Dedifferentiated amniotic fluid mesenchymal stem cell (primary cell): ENCODE data around the gene LRFN5.
"Not testable (repeated sequence)": the region's sequence is repeated elsewhere in the genome, so short reads cannot be mapped to it uniquely, and the experiment has no call there.

ENCODE experiments used
- DNase-seq: peaks from one replicate; pipeline ENCODE4 v3.0.0-alpha.2; 2016; ENCODE audit errors: extremely low spot score

The LRFN5 gene

DNA sequence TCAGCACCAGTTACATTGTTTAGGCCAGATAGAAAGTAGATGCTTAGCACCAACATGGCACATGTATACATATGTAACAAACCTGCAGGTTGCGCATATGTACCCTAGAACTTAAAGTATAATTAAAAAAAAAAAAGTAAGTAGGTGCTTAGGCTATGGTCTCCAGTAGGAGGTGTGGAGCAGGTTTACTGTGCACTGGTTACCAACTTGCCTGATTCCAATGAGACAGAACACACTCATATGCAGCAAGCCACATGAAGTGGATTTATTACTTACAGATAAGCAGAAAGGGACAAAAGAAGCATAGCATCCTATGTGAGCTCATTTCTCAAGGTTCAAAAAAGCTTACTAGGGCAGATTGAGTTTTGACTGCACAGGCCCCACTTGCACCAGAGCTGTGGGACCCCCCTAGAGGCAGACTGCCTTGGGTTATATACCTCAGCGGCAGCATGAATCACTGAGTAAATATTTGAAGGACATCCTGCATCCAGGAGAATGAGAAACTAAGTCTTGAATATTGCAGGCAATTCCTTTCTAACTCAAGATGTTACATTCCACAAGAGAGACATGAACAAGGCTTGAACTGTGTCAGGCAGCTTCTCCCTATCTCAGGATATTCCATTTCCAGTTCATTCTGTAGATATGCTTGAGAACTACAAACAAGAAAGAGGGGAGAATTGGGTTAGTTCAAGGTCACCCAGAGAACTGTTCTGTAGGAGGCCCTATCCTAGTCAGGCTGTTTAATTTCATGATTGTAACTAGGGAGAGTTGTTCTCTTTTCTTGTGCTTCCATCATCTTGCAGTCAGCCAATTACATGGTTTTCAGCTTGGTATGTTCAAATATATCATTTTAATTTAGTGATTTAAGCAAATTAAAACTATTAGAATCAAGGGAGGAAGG lies 30.1 kb downstream of the LRFN5 start:
- DNase-seq = no peak

DNA sequence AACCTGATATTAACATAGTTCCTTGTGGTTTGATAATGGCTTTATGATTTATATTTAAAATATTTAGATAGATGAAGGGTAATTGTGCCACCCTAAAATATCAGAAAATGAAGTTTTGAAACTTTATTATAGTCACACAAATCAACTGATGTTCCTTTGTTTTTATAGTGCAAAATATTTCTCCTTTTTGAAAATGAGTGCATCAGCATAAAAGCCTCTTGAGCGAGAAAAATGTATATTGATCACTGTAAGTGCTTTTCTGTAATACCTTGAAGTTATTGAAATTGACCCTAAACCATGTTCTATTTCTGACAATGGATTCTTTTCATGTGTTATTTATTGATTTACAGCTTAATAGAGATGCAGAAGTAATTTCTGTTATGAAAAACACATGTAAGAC lies 35.0 kb downstream of the LRFN5 start:
- no peak for DNase-seq

DNA sequence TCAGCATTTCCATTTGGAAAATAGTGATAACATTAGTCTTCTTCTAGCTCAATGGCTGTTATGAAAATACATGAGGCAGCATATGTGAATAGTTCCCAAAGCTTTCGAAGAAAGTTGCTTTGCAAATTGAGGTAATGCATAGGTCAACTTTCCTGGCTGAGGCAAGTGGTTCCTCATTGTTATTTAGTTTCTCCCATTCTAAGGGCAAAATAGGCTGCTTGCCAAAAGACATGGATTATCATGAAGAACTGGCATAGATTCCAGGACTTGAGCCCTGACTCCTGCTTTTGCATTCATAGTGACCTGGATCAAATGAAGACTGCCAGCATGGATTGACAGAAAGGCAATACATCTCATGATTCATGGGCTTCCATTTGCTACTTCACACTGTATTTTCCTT lies 35.7 kb downstream of the LRFN5 start:
- no peak for DNase-seq

DNA sequence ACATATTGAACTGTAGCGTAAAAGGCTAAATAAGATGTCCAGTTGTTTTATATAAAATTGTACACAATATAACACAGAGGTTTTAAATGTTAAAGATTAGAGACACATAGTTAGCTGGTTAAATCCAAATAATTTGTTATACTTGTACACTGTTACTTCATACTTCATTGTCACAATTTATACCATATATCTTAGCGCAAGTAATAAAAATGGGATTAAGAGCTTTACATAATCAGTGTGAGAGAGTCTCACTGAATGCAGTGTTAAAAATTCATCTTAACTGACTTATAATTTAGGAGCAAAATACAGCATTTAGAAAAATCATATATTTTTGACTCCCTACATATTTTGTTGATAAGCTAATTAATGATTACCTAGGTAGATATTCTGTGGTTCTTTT lies 36.1 kb downstream of the LRFN5 start:
- no peak for DNase-seq

DNA sequence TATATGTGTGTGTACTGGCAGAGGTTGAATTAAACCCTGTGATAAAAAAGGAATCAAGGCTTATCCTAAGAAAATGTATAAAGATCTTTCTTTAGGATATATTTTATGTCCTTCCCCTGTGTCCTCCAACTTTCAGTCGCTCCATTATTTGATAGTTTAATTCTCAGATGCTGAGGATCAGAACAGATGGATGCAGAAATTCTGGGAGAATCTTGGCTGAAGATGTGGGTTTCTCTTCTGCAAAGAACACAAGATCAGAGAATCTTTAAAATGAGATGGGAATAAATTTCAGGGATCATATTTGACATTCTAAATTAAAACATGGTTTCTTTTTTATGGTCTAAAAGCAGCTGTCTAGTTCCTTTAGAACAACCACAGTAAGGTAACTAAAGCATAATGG lies 37.9 kb downstream of the LRFN5 start:
- DNase-seq = no peak

DNA sequence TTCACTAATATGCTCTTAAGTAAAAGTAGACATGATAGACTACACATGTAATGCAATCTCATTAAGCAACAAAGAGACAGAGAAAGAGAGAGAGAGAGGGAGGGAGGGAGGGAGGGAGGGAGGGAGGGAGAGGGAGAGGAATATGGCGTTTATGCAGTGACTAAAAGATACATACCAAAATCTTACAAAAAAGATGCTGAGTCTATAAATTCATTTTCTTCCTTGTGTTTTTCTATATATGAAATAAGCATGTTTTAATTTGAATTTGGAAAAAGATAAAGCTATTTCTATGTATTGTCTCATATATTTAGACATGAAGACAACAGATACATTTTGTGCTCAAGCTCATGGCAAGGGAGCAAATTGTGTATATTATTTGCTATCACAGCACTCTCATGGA lies 44.1 kb downstream of the LRFN5 start:
- no peak for DNase-seq

DNA sequence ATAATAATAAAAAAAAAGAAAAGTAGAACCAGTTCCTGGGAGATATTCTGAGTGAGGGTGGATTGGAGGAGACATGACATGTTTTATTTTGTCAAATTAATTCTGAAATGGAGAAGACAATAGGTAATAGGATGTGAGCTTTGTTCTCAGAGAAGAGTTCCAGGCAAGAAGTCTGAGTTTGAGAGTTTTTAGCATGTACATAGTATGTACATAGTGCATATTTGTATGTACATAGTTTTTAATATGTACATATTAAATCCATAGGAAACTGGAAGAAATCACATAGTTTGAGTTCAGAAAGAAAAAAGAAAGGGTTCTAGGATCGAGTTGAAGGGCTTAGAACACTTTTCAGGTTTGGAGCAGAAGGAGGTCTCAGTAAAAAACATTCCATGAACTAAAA lies 47.5 kb downstream of the LRFN5 start:
- no peak for DNase-seq

DNA sequence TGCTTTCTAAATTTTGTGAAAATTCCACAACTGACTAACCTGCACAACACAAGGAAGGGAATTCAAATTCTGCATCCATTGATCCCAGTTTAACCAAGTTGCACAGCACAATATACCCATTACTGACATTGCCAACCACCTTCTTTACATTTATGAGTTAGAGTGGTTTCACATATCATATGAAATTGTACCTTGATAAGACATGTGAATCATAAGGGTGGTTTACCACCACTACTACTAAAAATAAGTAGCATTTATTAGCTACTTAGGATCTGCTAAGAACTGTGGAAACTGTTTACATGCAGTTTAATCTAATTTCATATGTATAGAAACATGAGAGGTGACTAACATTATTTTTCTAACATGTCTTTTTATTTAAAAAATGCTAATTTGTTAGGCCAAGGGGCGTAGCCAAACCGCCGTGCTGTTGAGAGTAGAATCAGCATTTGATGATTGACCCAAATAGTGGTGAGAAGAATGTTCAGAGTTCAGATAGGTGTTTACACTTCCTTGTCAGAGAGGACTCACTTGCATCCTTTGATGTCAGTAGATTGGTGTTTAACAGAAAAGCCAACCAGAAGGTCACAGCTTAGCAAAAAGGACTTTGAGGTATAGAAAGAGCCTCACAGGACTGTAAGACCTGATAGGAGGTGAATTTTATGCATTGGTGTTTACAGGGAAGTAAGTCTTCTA lies 56.2 kb downstream of the LRFN5 start:
- no peak for DNase-seq

DNA sequence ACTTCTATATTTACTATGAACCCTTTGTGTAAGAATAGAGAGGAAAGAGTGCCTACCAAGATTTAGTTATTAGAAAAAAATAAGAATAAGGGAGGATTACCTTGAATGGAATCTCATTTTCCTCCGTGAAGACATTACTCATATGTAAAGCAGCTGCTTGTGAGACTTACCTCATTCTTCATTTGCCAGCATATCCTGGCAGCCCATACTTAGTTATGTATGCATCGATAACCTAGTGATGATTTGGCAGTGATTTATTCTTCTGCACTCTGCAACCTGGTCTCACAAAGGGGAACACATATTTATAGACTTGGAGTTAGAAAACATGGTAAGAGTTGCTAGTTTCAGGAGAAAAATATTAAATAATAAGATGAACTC lies 56.8 kb downstream of the LRFN5 start:
- no peak for DNase-seq

DNA sequence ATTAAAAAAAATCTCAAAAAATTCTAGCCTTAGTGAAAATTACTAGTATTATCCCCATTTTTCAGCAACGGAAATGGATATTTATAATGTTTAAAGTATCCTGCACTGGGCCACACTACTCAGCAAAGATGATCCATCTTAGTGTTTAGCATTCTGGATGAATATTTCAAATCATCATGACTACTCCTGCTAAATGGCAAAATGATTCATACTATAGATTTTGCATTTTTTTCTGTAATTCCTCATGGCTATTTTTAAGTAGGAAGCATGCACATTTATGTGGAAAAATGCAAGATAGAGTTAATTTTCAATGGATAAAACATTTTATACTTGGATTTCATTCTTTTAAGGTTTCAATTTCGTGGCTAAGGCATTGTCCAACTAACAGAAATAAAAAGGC lies 59.6 kb downstream of the LRFN5 start:
- no peak for DNase-seq

DNA sequence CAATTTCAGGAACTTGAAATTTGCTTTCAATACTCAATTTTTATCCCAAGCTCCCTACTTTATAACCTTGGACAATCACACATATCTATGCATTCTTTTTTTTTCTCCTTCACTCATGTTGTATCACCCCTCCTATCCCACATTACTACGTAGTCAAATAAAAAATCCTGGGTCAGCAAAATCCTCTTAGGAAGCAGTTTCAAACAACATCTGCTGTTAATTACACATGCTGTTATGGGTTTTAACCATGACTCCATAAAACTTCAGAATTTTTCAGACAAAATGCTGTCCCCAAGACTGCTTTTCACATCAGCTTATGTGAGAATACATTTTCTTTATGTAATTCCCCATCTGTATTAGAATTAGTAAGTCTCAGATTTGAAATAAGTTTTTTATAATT lies 61.7 kb downstream of the LRFN5 start:
- DNase-seq = no peak

DNA sequence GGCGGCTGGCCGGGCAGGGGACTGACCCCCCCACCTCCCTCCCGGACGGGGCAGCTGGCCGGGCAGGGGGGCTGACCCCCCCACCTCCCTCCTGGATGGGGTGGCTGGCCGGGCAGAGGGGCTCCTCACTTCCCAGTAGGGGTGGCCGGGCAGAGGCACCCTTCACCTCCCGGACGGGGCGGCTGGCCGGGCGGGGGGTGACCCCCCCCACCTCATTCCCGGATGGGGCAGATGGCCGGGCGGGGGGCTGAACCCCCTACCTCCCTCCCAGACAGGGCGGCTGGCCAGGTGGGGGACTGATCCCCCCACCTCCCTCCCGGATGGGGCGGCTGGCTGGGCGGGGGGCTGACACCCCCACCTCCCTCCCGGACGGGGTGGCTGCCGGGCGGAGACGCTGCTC lies 66.9 kb downstream of the LRFN5 start:
- DNase-seq = not testable (repeated sequence)

DNA sequence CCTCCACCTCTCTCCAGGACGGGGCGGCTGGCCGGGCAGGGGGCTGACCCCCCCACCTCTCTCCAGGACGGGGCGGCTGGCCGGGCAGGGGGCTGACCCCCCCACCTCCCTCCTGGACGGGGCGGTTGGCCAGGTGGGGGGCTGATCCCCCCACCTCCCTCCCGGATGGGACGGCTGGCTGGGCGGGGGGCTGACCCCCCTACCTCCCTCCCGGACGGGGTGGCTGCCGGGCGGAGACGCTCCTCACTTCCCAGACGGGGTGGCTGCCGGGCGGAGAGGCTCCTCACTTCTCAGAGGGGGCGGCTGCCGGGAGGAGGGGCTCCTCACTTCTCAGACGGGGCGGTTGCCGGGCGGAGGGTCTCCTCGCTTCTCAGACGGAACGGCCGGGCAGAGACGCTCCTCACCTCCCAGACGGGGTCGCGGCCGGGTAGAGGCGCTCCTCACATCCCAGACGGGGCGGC lies 67.9 kb downstream of the LRFN5 start:
- not testable (repeated sequence) for DNase-seq

DNA sequence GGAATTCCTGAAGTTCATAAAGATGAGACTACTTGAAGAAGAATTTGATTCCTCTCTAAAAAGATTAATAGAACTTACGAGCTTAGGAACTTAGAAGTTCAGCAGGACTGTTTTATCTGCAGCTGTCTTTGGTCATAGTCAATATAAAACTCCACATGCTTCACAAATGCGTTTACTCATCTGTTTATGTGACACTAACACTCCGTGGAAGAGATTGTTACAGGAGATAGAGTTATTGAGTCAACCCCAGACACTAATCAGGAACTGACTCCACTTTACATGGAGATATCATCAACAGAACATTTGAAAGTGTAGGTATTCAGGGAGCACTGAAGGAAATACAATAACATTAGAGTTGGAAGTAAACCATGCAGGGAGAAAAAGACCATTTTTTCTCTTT lies 92.8 kb downstream of the LRFN5 start:
- DNase-seq = no peak

DNA sequence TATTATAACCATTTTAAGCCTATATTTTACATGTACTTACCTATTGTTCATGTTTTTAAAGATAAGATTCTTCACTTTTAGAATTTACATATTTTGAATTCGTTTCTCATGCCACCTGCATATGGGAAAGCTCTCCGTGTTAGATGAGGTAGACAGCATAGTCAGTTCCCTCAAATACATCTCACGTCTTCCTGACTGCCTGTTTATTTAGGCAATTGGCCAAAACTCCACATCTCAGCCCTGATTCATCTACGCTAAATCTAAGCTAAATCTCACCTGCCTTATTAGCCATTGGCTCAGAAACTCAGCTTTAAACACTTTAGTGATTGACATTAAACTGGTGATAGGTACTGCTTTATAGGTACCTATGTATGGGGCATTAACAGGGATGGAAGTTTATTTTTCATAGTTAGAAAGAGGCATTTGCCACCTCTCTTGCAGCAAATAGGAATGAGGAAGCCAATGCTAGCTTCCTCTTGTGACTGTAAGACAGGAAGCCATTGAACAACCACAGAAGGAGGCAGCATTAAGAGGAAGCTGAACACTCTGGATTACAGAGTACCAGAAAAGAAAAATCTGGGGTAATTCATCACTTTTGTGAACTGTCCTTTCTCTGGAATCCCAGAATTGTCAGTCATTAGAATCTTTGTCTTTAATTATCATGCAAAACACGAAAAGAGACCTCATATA lies 111.9 kb downstream of the LRFN5 start:
- no peak for DNase-seq

DNA sequence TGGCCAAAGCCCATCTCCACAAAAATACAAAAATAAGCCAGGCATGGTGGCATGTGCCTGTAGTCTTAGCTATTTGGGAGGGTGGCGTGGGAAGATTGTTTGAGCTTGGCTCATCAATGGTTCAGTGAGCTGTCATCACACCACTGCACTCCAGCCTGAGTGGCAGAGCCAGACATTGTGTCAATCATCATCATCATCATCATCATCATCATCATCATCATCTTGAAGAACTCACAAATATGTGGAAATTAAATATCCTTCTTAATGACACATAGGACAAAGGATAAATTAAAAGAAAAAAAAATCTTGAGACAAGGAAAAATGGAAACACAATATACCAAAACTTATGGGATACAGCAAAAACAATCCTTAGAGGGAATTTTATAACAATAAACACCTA lies 132.5 kb downstream of the LRFN5 start:
- no peak for DNase-seq

DNA sequence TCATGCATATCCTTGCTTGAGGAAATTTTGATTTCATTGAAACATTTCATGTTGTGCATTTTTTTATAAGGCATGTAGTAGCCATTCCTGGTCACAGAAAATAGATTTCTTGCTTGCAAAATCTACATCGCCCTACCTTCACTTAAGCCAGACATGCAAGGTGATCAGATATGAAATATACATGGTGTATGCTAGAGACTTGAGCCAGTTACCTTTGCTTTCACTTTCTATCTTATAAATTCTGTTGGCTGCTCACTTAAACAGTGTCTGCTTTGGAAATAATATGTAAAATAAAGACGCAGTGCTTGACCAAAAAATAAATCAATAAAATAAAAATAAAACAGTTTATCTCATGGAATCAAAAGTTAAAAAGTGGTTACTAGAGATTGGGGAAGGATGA lies 136.5 kb downstream of the LRFN5 start:
- no peak for DNase-seq

DNA sequence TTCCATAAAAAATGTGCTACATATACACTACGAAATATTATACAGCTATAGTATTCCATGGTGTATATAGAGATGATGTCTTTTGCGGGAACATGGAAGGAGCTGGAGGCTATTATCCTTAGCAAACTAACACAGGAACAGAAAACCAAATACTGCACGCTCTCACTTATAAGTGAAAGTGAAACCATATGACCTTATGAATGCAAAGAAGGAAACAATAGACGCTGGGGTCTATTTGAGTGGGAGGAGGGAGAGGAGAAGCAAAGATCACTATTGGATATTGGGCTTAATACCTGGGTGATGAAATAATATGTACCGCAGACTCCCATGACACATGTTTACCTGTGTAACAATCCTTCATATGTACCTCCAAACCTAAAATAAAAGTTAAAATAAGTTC lies 142.8 kb downstream of the LRFN5 start:
- peak; percentile 19 for DNase-seq

DNA sequence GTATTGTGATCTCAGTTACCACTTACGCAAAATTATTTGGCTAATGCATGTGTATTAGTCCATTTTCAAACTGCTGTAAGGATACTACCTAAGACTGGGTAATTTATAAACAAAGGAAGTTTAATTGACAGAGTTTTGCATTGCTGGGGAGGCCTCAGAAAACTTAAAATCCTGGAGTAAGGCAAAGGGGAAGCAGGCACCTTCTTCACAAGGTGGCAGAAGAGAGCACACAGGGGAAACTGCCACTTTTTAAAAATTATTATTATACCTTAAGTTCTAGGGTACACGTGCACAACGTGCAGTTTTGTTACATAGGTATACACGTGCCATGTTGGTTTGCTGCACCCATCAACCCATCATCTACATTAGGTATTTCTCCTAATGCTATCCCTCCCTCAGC lies 143.9 kb downstream of the LRFN5 start:
- not testable (repeated sequence) for DNase-seq

DNA sequence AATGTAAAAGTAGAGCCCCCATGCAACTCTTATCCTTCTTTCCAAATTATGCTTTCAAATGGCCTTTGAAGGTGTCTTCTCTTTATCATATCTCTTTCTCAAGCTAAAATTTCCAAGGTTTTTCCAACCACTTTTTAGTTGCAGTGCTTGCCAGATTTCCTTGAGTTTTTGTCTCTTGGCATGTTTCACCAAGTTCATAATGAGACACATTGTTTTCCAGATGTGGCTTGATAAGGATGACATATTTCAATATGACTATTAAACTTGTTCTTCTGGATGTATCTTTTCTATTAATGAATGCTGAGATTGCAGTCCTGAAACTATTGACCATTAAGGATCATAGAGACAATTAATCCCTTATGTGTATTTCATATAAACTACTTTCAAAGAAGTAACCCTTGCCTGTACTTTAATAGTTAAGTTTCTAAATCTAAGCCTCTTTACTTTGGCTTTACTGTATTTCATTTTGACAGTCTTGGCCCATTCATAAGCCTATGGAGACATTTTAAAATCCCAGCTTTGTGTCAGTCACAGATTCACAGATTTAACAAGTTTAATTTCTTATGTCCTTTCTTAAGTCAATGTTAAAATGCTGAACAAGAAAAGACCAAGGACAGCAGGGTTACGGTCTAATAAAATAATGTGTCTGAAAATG lies 151.5 kb downstream of the LRFN5 start:
- DNase-seq = no peak

DNA sequence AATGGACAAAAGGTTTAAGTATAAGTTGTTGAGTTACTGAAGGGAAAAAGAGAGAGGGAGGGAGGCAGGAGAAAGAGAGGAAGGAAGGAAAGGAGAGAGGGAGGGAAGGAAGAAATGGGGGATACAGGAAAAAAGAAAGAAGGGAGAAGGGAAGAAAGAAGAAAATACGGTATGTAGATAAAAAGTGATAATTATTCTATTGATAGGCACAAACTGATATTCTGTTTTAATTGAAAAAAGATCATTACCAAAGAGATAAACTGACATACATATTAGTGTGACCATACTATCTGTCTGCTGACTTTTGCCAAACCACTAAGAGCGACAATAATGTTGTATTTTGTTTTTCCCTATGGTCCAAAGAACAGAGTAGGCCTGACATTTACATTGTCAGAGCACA lies 154.5 kb downstream of the LRFN5 start:
- no peak for DNase-seq

DNA sequence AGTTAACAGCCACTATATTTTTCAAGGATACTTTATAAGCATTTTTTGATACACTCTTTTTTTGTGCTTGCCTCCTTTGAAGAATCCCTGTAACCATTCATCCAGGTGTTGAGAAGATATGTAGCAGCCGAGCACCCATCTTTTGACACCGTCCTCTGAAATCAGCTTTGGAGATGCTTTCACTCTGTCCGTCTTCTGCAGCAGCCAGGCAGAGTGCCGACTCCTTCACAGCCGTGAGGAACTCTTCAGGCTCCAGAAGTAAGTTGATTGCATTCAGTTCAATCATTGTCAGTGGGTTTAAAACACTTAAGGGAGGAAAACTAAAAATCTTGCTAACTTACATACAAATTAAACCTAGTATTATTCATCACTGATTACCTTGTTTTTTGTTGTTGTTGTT lies 160.1 kb downstream of the LRFN5 start:
- DNase-seq = no peak
